Suprapubic skin (tissue), 4 donors: ENCODE data around the gene WASHC4.

Experiments used
- EP300 ChIP-seq: sonication (generic); formaldehyde crosslinking; IDR thresholded peaks from one replicate; pipeline ENCODE4 v1.6.1; 2017; ENCODE audit warnings: antibody characterized with exemption
- POLR2A ChIP-seq, 2 donors: fragments of 450-650 bp; IDR thresholded peaks; one replicate each; pipeline ENCODE4 v1.6.1; 2017; ENCODE audit warnings: antibody characterized with exemption in 2 of 2, mild to moderate bottlenecking in 2 of 2, moderate library complexity in 2 of 2
- POLR2AphosphoS5 ChIP-seq, 3 donors: sonication (generic); formaldehyde crosslinking; IDR thresholded peaks; one replicate each; pipeline ENCODE4 v1.6.1; 2017; ENCODE audit warnings: antibody characterized with exemption in 3 of 3
- TF ChIP-seq, protein P1 (sequence below), 2 donors: fragments of 200-600 bp in 1 of 2; fragments of 450-650 bp in 1 of 2; sonication (generic) in 1 of 2; IDR thresholded peaks; one replicate each; pipeline ENCODE4 v1.5.1; 2016 to 2019; ENCODE audit warnings: antibody characterized with exemption in 2 of 2, mild to moderate bottlenecking in 1 of 2, moderate library complexity in 1 of 2

DNA sequence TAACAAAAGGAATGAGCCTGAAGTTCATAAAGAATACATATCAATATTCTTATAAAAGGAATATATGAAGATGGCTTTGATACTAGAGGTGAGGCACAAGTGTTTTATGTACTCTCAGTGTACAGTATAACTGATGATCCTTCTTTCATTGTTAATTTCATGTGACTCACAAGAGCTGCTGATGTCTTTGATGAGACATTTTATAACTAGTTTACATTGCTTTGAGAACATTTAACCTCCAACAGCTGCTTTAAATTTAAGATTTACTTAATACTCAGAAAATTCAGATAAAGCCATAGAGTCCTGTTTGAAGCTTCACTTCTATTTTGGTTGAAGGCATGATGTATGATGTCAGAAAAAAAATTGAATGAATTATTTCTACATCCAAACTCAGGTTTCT lies 59.8 kb downstream of the WASHC4 start:
- TF ChIP-seq, protein P1, sequence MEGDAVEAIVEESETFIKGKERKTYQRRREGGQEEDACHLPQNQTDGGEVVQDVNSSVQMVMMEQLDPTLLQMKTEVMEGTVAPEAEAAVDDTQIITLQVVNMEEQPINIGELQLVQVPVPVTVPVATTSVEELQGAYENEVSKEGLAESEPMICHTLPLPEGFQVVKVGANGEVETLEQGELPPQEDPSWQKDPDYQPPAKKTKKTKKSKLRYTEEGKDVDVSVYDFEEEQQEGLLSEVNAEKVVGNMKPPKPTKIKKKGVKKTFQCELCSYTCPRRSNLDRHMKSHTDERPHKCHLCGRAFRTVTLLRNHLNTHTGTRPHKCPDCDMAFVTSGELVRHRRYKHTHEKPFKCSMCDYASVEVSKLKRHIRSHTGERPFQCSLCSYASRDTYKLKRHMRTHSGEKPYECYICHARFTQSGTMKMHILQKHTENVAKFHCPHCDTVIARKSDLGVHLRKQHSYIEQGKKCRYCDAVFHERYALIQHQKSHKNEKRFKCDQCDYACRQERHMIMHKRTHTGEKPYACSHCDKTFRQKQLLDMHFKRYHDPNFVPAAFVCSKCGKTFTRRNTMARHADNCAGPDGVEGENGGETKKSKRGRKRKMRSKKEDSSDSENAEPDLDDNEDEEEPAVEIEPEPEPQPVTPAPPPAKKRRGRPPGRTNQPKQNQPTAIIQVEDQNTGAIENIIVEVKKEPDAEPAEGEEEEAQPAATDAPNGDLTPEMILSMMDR (IDR thresholded peaks at IDR 0.05): no peak
- no peak for TF ChIP-seq POLR2A (IDR thresholded peaks at IDR 0.05)
- TF ChIP-seq POLR2AphosphoS5 (IDR thresholded peaks at IDR 0.05): no peak
- no peak for TF ChIP-seq EP300
